Gastroesophageal sphincter (tissue), 3 donors: ENCODE results near the gene RYR2.

Experiments
- CTCF ChIP-seq, 4 experiments: fragments of 200-600 bp in 2 of 4; fragments of 450-650 bp in 2 of 4; sonication (generic) in 1 of 4; IDR thresholded peaks; one replicate each; pipeline ENCODE4 v1.5.1; 2017 to 2019; ENCODE audit warnings: antibody characterized with exemption in 4 of 4, mild to moderate bottlenecking in 2 of 4, moderate library complexity in 2 of 4
- EP300 ChIP-seq: sonication (generic); formaldehyde crosslinking; IDR thresholded peaks from one replicate; pipeline ENCODE4 v1.6.1; 2017; ENCODE audit warnings: antibody characterized with exemption, mild to moderate bottlenecking
- POLR2A ChIP-seq, 2 donors: fragments of 450-650 bp; IDR thresholded peaks; one replicate each; pipeline ENCODE4 v1.6.1; 2017; ENCODE audit warnings: antibody characterized with exemption in 2 of 2, mild to moderate bottlenecking in 2 of 2, moderate library complexity in 1 of 2

DNA sequence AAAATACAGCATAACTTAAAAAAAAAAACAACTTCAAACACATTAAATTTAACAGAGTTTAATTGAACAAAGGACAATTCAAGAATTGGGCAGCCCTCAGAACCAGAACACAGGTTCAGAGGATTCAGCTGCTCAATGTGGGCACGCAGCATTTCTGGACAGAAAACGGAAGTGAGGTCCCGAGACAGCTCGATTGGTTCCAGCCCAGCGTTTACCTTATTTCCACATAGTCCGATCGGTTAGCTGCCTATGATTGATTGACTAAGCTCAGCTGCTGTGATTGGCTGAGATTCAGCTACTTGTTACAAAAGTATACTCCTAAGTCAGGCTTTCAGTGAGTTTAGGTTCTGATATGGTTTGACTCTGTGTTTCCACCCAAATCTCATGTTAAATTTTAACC, 815.5 kb downstream of the RYR2 start:
- no peak for TF ChIP-seq CTCF (IDR thresholded peaks at IDR 0.05)
- no peak for TF ChIP-seq EP300
- no peak for TF ChIP-seq POLR2A (IDR thresholded peaks at IDR 0.05)
